B cell (primary cell): ENCODE results near the gene POU2AF1.

Experiments
- CTCF ChIP-seq: fragments of 200-600 bp; IDR thresholded peaks from one replicate; pipeline ENCODE4 v1.8.0; 2022; ENCODE audit warnings: antibody characterized with exemption, mild to moderate bottlenecking
- EZH2 ChIP-seq: IDR thresholded peaks from 2 replicates; pipeline ENCODE4 v1.6.1; 2012; ENCODE audit warnings: borderline replicate concordance, low read depth, mild to moderate bottlenecking, moderate library complexity, low read length; ENCODE audit not compliant: insufficient read depth, poor library complexity, severe bottlenecking

GRCh38 chr11:111427471-111427912 lies 48.4 kb upstream of the POU2AF1 start:
- TF ChIP-seq CTCF, result no peak
- no peak for TF ChIP-seq EZH2
